H1 (cell line): Measurements from ENCODE around the gene SYPL1. TPM values are rescaled to one million over a fixed set of nuclear protein-coding genes. Genes with fewer than 3 reads are reported as not detected.
"Not testable (repeated sequence)": the region's sequence is repeated elsewhere in the genome, so short reads cannot be mapped to it uniquely, and the experiment has no call there.

Experiments used
- CTCF ChIA-PET: fragments of 300-600 bp; sonication (Branson Sonifier 250); formaldehyde crosslinking; loops from one replicate; lab custom pipeline; 2021; ENCODE audit not compliant: partially characterized antibody; lab: Charles Lee
- POLR2A ChIA-PET: fragments of 300-600 bp; sonication (Branson Sonifier 250); formaldehyde crosslinking; loops from one replicate; lab custom pipeline; 2021; ENCODE audit warnings: inconsistent platforms; ENCODE audit not compliant: partially characterized antibody; lab: Charles Lee
- DNase-seq, 2 experiments: peaks; one replicate each; pipeline versions ENCODE4 v3.0.0 to v3.0.0-alpha.2; 2010 to 2022; ENCODE audit warnings: low spot score in 2 of 2, low read depth in 1 of 2, mixed read lengths in 1 of 2
- FAIRE-seq: peaks from 2 replicates; lab custom pipeline; 2011; peaks lifted over from hg19 to GRCh38; lab: Jason Lieb, UNC
- H2AFZ ChIP-seq: 2 replicates; pipeline ENCODE4 v1.8.1; 2012; ENCODE audit warnings: low read length, inconsistent platforms
- H2AK5ac ChIP-seq: 2 replicates; pipeline ENCODE4 v1.6.1; 2013; ENCODE audit warnings: low read depth, low read length
- H2BK120ac ChIP-seq: replicated peaks from 2 replicates; pipeline ENCODE3; 2013; ENCODE audit warnings: low read depth, low read length, inconsistent platforms
- H2BK12ac ChIP-seq: 2 replicates; pipeline ENCODE4 v1.6.1; 2013; ENCODE audit warnings: low read depth, low read length
- H2BK15ac ChIP-seq: 2 replicates; pipeline ENCODE4 v1.6.1; 2013; ENCODE audit warnings: low read length
- H2BK20ac ChIP-seq: 2 replicates; pipeline ENCODE4 v1.6.1; 2013; ENCODE audit warnings: low read length
- H2BK5ac ChIP-seq: 2 replicates; pipeline ENCODE4 v1.6.1; 2013; ENCODE audit warnings: low read depth, low read length
- H3K14ac ChIP-seq: 2 replicates; pipeline ENCODE4 v1.6.1; 2013; ENCODE audit warnings: inconsistent platforms; ENCODE audit not compliant: insufficient read length
- H3K18ac ChIP-seq: 2 replicates; pipeline ENCODE4 v1.6.1; 2013; ENCODE audit warnings: low read length; ENCODE audit errors: extremely low read depth
- H3K23ac ChIP-seq: 2 replicates; pipeline ENCODE4 v1.6.1; 2013; ENCODE audit warnings: inconsistent platforms; ENCODE audit not compliant: insufficient read length
- H3K23me2 ChIP-seq: 2 replicates; pipeline ENCODE4 v1.6.1; 2013; ENCODE audit warnings: low read depth, low read length
- H3K27ac ChIP-seq: 2 replicates; pipeline ENCODE4 v1.6.1; 2011; ENCODE audit warnings: low read depth, low read length, inconsistent platforms
- H3K27me3 ChIP-seq, 4 experiments: replicated peaks in 1 of 4; 1 replicate in 1 of 4; 2 replicates in 3 of 4; pipeline versions ENCODE4 v1.6.1 to v1.8.1; 2011 to 2013; ENCODE audit warnings: low read length in 3 of 4, mild to moderate bottlenecking in 3 of 4, inconsistent platforms in 2 of 4, mixed read lengths in 2 of 4, moderate library complexity in 1 of 4; ENCODE audit not compliant: control insufficient read depth in 3 of 4, insufficient read depth in 3 of 4; ENCODE audit errors: extremely low read depth in 1 of 4
- H3K36me3 ChIP-seq, 4 experiments: 2 replicates each; pipeline versions ENCODE4 v1.6.1 to v1.8.1; 2011 to 2013; ENCODE audit warnings: mild to moderate bottlenecking in 4 of 4, low read length in 3 of 4, moderate library complexity in 2 of 4, control low read depth in 1 of 4, inconsistent platforms in 1 of 4; ENCODE audit not compliant: insufficient read depth in 4 of 4, control insufficient read depth in 2 of 4
- H3K4ac ChIP-seq: replicated peaks from 2 replicates; pipeline ENCODE3; 2013; ENCODE audit warnings: low read length, low read depth, mixed read lengths, inconsistent platforms; ENCODE audit not compliant: insufficient read length
- H3K4me1 ChIP-seq, 4 experiments: replicated peaks in 1 of 4; 1 replicate in 1 of 4; 2 replicates in 3 of 4; pipeline versions ENCODE4 v1.6.1 to v1.8.1; 2011 to 2013; ENCODE audit warnings: low read length in 3 of 4, inconsistent platforms in 2 of 4, mixed read lengths in 1 of 4; ENCODE audit not compliant: insufficient read depth in 4 of 4, control insufficient read depth in 3 of 4
- H3K4me2 ChIP-seq, 2 experiments: 2 replicates each; pipeline versions ENCODE4 v1.6.1 to v1.8.1; 2011 to 2013; ENCODE audit warnings: low read depth in 2 of 2, low read length in 2 of 2, control low read depth in 1 of 2, inconsistent platforms in 1 of 2, mild to moderate bottlenecking in 1 of 2; ENCODE audit not compliant: insufficient read depth in 1 of 2
- H3K4me3 ChIP-seq, 4 experiments: fragments of 200-600, 300-600 bp in 1 of 4; sonication (generic), shearing (Covaris generic), sonication (Bioruptor Twin) in 1 of 4; 2 replicates each; pipeline versions ENCODE4 v1.5.1 to v1.8.1; 2011 to 2016; ENCODE audit warnings: low read length in 4 of 4, low read depth in 3 of 4, control low read depth in 2 of 4, inconsistent platforms in 2 of 4, mild to moderate bottlenecking in 2 of 4, mixed read lengths in 1 of 4, moderate library complexity in 1 of 4; ENCODE audit not compliant: insufficient read depth in 2 of 4; ENCODE audit errors: extremely low read depth in 1 of 4
- H3K56ac ChIP-seq: replicated peaks from 2 replicates; pipeline ENCODE3; 2013; ENCODE audit warnings: low read depth, mild to moderate bottlenecking, mixed read lengths, low read length, inconsistent platforms; ENCODE audit not compliant: insufficient read length
- H3K79me1 ChIP-seq: 2 replicates; pipeline ENCODE4 v1.6.1; 2013; ENCODE audit warnings: low read depth, low read length, control low read depth
- H3K79me2 ChIP-seq, 2 experiments: 2 replicates each; pipeline versions ENCODE4 v1.6.1 to v1.8.1; 2012 to 2013; ENCODE audit warnings: low read length in 2 of 2, mild to moderate bottlenecking in 2 of 2, inconsistent platforms in 1 of 2; ENCODE audit not compliant: insufficient read depth in 2 of 2, control insufficient read depth in 1 of 2
- H3K9ac ChIP-seq, 4 experiments: replicated peaks in 1 of 4; 1 replicate in 1 of 4; 2 replicates in 3 of 4; pipeline versions ENCODE4 v1.6.1 to v1.8.1; 2011 to 2013; ENCODE audit warnings: low read depth in 3 of 4, low read length in 3 of 4, control low read depth in 2 of 4, mild to moderate bottlenecking in 2 of 4, moderate library complexity in 2 of 4, inconsistent platforms in 1 of 4; ENCODE audit errors: extremely low read depth in 1 of 4
- H3K9me3 ChIP-seq, 2 experiments: 2 replicates each; pipeline versions ENCODE4 v1.6.1 to v1.8.1; 2012 to 2013; ENCODE audit warnings: mild to moderate bottlenecking in 2 of 2, moderate library complexity in 2 of 2, control low read depth in 1 of 2, inconsistent platforms in 1 of 2, low read depth in 1 of 2, low read length in 1 of 2, mixed read lengths in 1 of 2; ENCODE audit not compliant: insufficient read depth in 2 of 2
- H4K20me1 ChIP-seq, 2 experiments: replicated peaks in 1 of 2; 2 replicates each; pipeline versions ENCODE3 to v1.8.1; 2011 to 2013; ENCODE audit warnings: inconsistent platforms in 2 of 2, low read length in 2 of 2, mild to moderate bottlenecking in 1 of 2; ENCODE audit not compliant: insufficient read depth in 2 of 2, control insufficient read depth in 1 of 2
- H4K5ac ChIP-seq: 2 replicates; pipeline ENCODE4 v1.6.1; 2013; ENCODE audit warnings: low read length, low read depth, mixed read lengths, inconsistent platforms; ENCODE audit not compliant: insufficient read length
- H4K8ac ChIP-seq: 2 replicates; pipeline ENCODE4 v1.8.0; 2013; ENCODE audit warnings: mild to moderate bottlenecking, moderate library complexity, low read length, inconsistent platforms; ENCODE audit not compliant: insufficient read depth; ENCODE audit errors: extremely low read depth
- H4K91ac ChIP-seq: replicated peaks from 2 replicates; pipeline ENCODE3; 2013; ENCODE audit warnings: low read length, mixed read lengths, inconsistent platforms; ENCODE audit not compliant: insufficient read length
- polyA plus RNA-seq, 7 experiments: library from polyadenylated mRNA; depleted of rRNA in 3 of 7; stranded (reverse) in 5 of 7; unstranded in 2 of 7; fragments of >200 nt in 5 of 7; fragments of 200-250 nt in 2 of 7; gene quantifications; 1 replicate in 5 of 7; 2 replicates in 1 of 7; 4 replicates in 1 of 7; pipeline versions ENCODE4 v1.2.1 to v1.2.3, GENCODE V29; 2011 to 2013; ENCODE audit warnings: missing spikeins in 2 of 7, mixed read lengths in 2 of 7
- total RNA-seq: library from RNA; stranded (reverse); fragmentation: NEBNext Ultra II Directional; extraction: Animal tissue kit (Norgen Biotek cat#: 25700); gene quantifications from 2 replicates; pipeline ENCODE4 v1.2.1, GENCODE V29; 2021

Gene SYPL1
- total and polyA plus RNA-seq, 2 of the 8 experiments (the other 6 are each of a cell fraction or from before 2014, with no cell fraction given): 44.9 to 57.7 TPM

DNA sequence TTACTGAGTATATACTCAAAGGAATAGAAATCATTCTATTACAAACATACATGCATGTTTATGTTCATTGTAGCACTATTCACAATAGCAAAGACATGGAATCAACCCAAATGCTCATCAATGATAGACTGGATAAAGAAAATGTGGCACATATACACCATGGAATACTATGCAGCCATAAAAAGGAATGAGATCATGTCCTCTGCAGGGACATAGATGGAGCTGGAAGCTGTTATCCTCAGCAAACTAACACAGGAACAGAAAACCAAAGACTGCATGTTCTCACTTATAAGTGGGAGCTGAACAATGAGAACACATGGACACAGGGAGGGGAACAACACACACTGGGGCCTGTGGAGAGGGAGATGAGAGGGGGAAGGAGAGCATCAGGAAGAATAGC lies 26.1 kb upstream of the SYPL1 start:
- H2BK20ac ChIP-seq, H4K91ac ChIP-seq, H3K79me2 ChIP-seq, FAIRE-seq, H2BK5ac ChIP-seq, H4K8ac ChIP-seq, H2BK15ac ChIP-seq, H3K23ac ChIP-seq, H3K4me3 ChIP-seq, H3K9me3 ChIP-seq, H3K4me2 ChIP-seq, H3K23me2 ChIP-seq, H3K4ac ChIP-seq, H3K9ac ChIP-seq, DNase-seq, H3K18ac ChIP-seq, H3K4me1 ChIP-seq, H3K36me3 ChIP-seq, H3K79me1 ChIP-seq, H3K27me3 ChIP-seq, H4K20me1 ChIP-seq, H2AK5ac ChIP-seq, H3K14ac ChIP-seq, H2BK12ac ChIP-seq, H3K27ac ChIP-seq, H3K56ac ChIP-seq, H2AFZ ChIP-seq, H4K5ac ChIP-seq, H2BK120ac ChIP-seq: not testable (repeated sequence)
- ChIA-PET CTCF (interaction anchor here (1.3 to 2.6 kb wide), 3 partner anchors 16 to 80 kb away, joined by 3 to 16 read pairs (median 8); no protein-coding TSS in a partner anchor), POLR2A (interaction anchor here (0.6 kb wide), 1 partner anchor 435 kb away, joined by 4 read pairs; no protein-coding TSS in a partner anchor)
